ENCODE data around the gene SEMA3G. TPM values are rescaled to one million over a fixed set of nuclear protein-coding genes. Genes with fewer than 3 reads are reported as not detected.

Gene SEMA3G
- total RNA-seq, 1 donor from 2014 or later: 27.6 TPM

GRCh38 chr3:52453496-52454249, 8.8 kb upstream of the SEMA3G start, which contains the start of gene TNNC1:
Gene TNNC1 (minus strand): TSS chr3:52454041. CDS start chr3:52454015, 26 bp downstream.
- H3K27ac ChIP-seq: peak within 1 kb of the TSS; percentile 95
- peaks cover 12% of the 10 kb centered on the region for H3K36me3 ChIP-seq
- intact Hi-C loops (cut with DNase I): no loop called here
- H3K4me1 ChIP-seq: peaks cover 24% of the 10 kb centered on the region
- no peak for TF ChIP-seq CTCF (IDR thresholded peaks at IDR 0.05)
- H3K27me3 ChIP-seq: no peaks in the 10 kb centered on the region
- no peaks in the 10 kb centered on the region for H3K9me3 ChIP-seq
- peak within 1 kb of the TSS; percentile 74 for H3K4me3 ChIP-seq
- DNase-seq (peak; percentile 81), ATAC-seq (peak; percentile 54)

GRCh38 chr3:52452570-52453221, 7.8 kb upstream of the SEMA3G start:
- peaks cover 24% of the 10 kb centered on the region for H3K4me1 ChIP-seq
- H3K36me3 ChIP-seq: peaks cover 2% of the 10 kb centered on the region
- TF ChIP-seq CTCF (IDR thresholded peaks at IDR 0.05): no peak
- H3K4me3 ChIP-seq: peak overlapping the region; percentile 25
- H3K27ac ChIP-seq: no peak overlapping the region
- ATAC-seq (no peak), DNase-seq (peak; percentile 62)
- no peaks in the 10 kb centered on the region for H3K9me3 ChIP-seq
- H3K27me3 ChIP-seq: no peaks in the 10 kb centered on the region
- intact Hi-C loops (cut with DNase I): no loop called here

- DNase-seq (peak; percentile 55), ATAC-seq (no peak)
- Histone ChIP-seq H3K4me1 (peaks cover 21% of the 10 kb centered on the region), H3K27ac (no peak overlapping the region), H3K9me3 (no peaks in the 10 kb centered on the region), H3K27me3 (no peaks in the 10 kb centered on the region), H3K4me3 (no peak overlapping the region), H3K36me3 (no peaks in the 10 kb centered on the region)
- intact Hi-C loops (cut with DNase I): no loop called here
- TF ChIP-seq CTCF (IDR thresholded peaks at IDR 0.05): no peak
Measured at GRCh38 chr3:52452126-52452525, 7.2 kb upstream of the SEMA3G start.

- ATAC-seq (no peak), DNase-seq (peak; percentile 56)
- H3K4me1 ChIP-seq: peaks cover 15% of the 10 kb centered on the region
- no peak overlapping the region for H3K4me3 ChIP-seq
- no peak overlapping the region for H3K27ac ChIP-seq
- no peak for TF ChIP-seq CTCF (IDR thresholded peaks at IDR 0.05)
- H3K36me3 ChIP-seq: no peaks in the 10 kb centered on the region
- H3K27me3 ChIP-seq: no peaks in the 10 kb centered on the region
- intact Hi-C loops (cut with DNase I): no loop called here
- no peaks in the 10 kb centered on the region for H3K9me3 ChIP-seq
Measured at GRCh38 chr3:52451237-52452083, 6.6 kb upstream of the SEMA3G start.

GRCh38 chr3:52450489-52451236, 5.8 kb upstream of the SEMA3G start:
- intact Hi-C loops (cut with DNase I): no loop called here
- Histone ChIP-seq H3K4me1 (peaks cover 11% of the 10 kb centered on the region), H3K4me3 (no peak overlapping the region), H3K36me3 (no peaks in the 10 kb centered on the region), H3K27me3 (no peaks in the 10 kb centered on the region), H3K27ac (no peak overlapping the region), H3K9me3 (no peaks in the 10 kb centered on the region)
- ATAC-seq (no peak), DNase-seq (no peak)
- no peak for TF ChIP-seq CTCF (IDR thresholded peaks at IDR 0.05)

All from upper lobe of right lung (tissue), 1 donor.